Measurements from ENCODE around the gene ATXN7L2.

Gene ATXN7L2

GRCh38 chr1:109527846-109528695 is 44.4 kb downstream of the ATXN7L2 start:
- DNase-seq, result peak; percentile 60

- DNase-seq, result no peak
Observed at GRCh38 chr1:109528712-109529111, 45.0 kb downstream of the ATXN7L2 start.

GRCh38 chr1:109529881-109530456 is 46.3 kb downstream of the ATXN7L2 start:
- DNase-seq, result peak; percentile 53

- DNase-seq, result peak; percentile 91
Observed at GRCh38 chr1:109530457-109531087, 46.9 kb downstream of the ATXN7L2 start.

GRCh38 chr1:109531380-109531779 is 47.7 kb downstream of the ATXN7L2 start:
- DNase-seq, result no peak

- DNase-seq, result no peak
Observed at GRCh38 chr1:109531826-109532364, 48.2 kb downstream of the ATXN7L2 start.

GRCh38 chr1:109532365-109533136 is 48.8 kb downstream of the ATXN7L2 start:
- peak; percentile 91 for DNase-seq

GRCh38 chr1:109534307-109534858 is 50.7 kb downstream of the ATXN7L2 start:
- no peak for DNase-seq

- no peak for DNase-seq
Observed at GRCh38 chr1:109535481-109535880, 51.8 kb downstream of the ATXN7L2 start.

- DNase-seq, result peak; percentile 79
Observed at GRCh38 chr1:109535971-109536491, 52.3 kb downstream of the ATXN7L2 start.

- no peak for DNase-seq
Observed at GRCh38 chr1:109537450-109538178, 53.9 kb downstream of the ATXN7L2 start.

GRCh38 chr1:109538827-109539555 is 55.3 kb downstream of the ATXN7L2 start:
- no peak for DNase-seq

- no peak for DNase-seq
Observed at GRCh38 chr1:109539676-109540075, 56.0 kb downstream of the ATXN7L2 start, which contains the start of gene GPR61. Gene GPR61 (plus strand): TSS chr1:109539872. CDS start chr1:109543023, 3,151 bp downstream.

GRCh38 chr1:109541102-109541501 is 57.4 kb downstream of the ATXN7L2 start:
- no peak for DNase-seq
